Measurements from ENCODE around the gene NTM. TPM values are rescaled to one million over a fixed set of nuclear protein-coding genes. Genes with fewer than 3 reads are reported as not detected.

The NTM gene
- total and polyA plus RNA-seq, 12 donors = 0.43 to 3.0 (median 1.3) TPM

GRCh38 chr11:131592152-131592551 is 221.7 kb downstream of the NTM start:
- TF ChIP-seq, protein P1, sequence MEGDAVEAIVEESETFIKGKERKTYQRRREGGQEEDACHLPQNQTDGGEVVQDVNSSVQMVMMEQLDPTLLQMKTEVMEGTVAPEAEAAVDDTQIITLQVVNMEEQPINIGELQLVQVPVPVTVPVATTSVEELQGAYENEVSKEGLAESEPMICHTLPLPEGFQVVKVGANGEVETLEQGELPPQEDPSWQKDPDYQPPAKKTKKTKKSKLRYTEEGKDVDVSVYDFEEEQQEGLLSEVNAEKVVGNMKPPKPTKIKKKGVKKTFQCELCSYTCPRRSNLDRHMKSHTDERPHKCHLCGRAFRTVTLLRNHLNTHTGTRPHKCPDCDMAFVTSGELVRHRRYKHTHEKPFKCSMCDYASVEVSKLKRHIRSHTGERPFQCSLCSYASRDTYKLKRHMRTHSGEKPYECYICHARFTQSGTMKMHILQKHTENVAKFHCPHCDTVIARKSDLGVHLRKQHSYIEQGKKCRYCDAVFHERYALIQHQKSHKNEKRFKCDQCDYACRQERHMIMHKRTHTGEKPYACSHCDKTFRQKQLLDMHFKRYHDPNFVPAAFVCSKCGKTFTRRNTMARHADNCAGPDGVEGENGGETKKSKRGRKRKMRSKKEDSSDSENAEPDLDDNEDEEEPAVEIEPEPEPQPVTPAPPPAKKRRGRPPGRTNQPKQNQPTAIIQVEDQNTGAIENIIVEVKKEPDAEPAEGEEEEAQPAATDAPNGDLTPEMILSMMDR (IDR thresholded peaks at IDR 0.05) = no peak
- H3K4me3 ChIP-seq = no peak overlapping the region
- WGBS, 2 donors = 63 to 71% methylated on average over 2 of the region's 2 CpGs
- peaks cover 0 to 42% (median 14%) of the 10 kb centered on the region in 7 donors for H3K27me3 ChIP-seq
- intact Hi-C loops (cut with DNase I) = no loop called here
- H3K27ac ChIP-seq = no peak overlapping the region
- DNase-seq = no peak
- H3K36me3 ChIP-seq = no peaks in the 10 kb centered on the region
- peaks cover 0 to 9% (median 0%) of the 10 kb centered on the region in 11 donors for H3K9me3 ChIP-seq
- H3K4me1 ChIP-seq = no peaks in the 10 kb centered on the region
- no peak for ATAC-seq

- no peak overlapping the region for H3K4me3 ChIP-seq
- peaks cover 0 to 42% (median 13%) of the 10 kb centered on the region in 7 donors for H3K27me3 ChIP-seq
- H3K36me3 ChIP-seq = no peaks in the 10 kb centered on the region
- H3K27ac ChIP-seq = no peak overlapping the region
- H3K4me1 ChIP-seq = no peaks in the 10 kb centered on the region
- WGBS, 2 donors = 56 to 64% methylated on average over 2 of the region's 2 CpGs
- intact Hi-C loops (cut with DNase I) = no loop called here
- no peak for ATAC-seq
- no peak for DNase-seq
- TF ChIP-seq, protein P1 (IDR thresholded peaks at IDR 0.05) = no peak
- peaks cover 0 to 6% (median 0%) of the 10 kb centered on the region in 11 donors for H3K9me3 ChIP-seq
Observed at GRCh38 chr11:131592734-131593133, 222.3 kb downstream of the NTM start.

GRCh38 chr11:131593301-131593700 is 222.9 kb downstream of the NTM start:
- 54% methylated on average over 6 of the region's 6 CpGs for WGBS, 2 donors
- peaks cover 0 to 42% (median 8%) of the 10 kb centered on the region in 7 donors for H3K27me3 ChIP-seq
- DNase-seq (no peak), ATAC-seq (no peak)
- H3K4me1 ChIP-seq = no peaks in the 10 kb centered on the region
- TF ChIP-seq, protein P1 (IDR thresholded peaks at IDR 0.05) = no peak
- H3K9me3 ChIP-seq = peaks cover 0 to under 1% (median 0%) of the 10 kb centered on the region in 11 donors
- no peaks in the 10 kb centered on the region for H3K36me3 ChIP-seq
- no peak overlapping the region for H3K4me3 ChIP-seq
- intact Hi-C loops (cut with DNase I) = no loop called here
- no peak overlapping the region for H3K27ac ChIP-seq

- Histone ChIP-seq H3K27me3 (peaks cover 0 to 42% (median 8%) of the 10 kb centered on the region in 7 donors), H3K4me3 (no peak overlapping the region), H3K4me1 (no peaks in the 10 kb centered on the region), H3K27ac (no peak overlapping the region), H3K36me3 (no peaks in the 10 kb centered on the region), H3K9me3 (no peaks in the 10 kb centered on the region)
- no peak for DNase-seq
- intact Hi-C loops (cut with DNase I) = no loop called here
- TF ChIP-seq, protein P1 (IDR thresholded peaks at IDR 0.05) = no peak
- ATAC-seq = no peak
- WGBS, 2 donors = 60 to 61% methylated on average over 4 of the region's 4 CpGs
Observed at GRCh38 chr11:131595797-131596196, 225.4 kb downstream of the NTM start.
